PC-3 (cell line): Measurements from ENCODE around the gene RNF208. TPM values are rescaled to one million over a fixed set of nuclear protein-coding genes. Genes with fewer than 3 reads are reported as not detected.

Experiments
- ATAC-seq: fragments of 200-7000 bp; cut with Tn5 transposase; 2 replicates; pipeline ENCODE4 v1.9.1; 2020; ENCODE audit warnings: mild to moderate bottlenecking, moderate library complexity
- BruUV-seq: library from RNA; stranded (reverse); fragments of 400-500 nt; replicated peaks from 2 replicates; lab custom pipeline; 2021; lab: Mats Ljungman, UMichigan
- CTCF ChIA-PET: fragments of 300-600 bp; sonication (Branson Sonifier 250); formaldehyde crosslinking; loops from one replicate; lab custom pipeline; 2022; ENCODE audit warnings: antibody characterized with exemption; lab: Charles Lee
- POLR2A ChIA-PET: fragments of 300-600 bp; sonication (Branson Sonifier 250); formaldehyde crosslinking; loops from one replicate; lab custom pipeline; 2022; ENCODE audit warnings: antibody characterized with exemption; ENCODE audit not compliant: unreplicated experiment; lab: Charles Lee
- DNase-seq: peaks from one replicate; pipeline ENCODE4 v3.0.0-alpha.2; 2015
- H2AFZ ChIP-seq: fragments of 300-600 bp; sonication (generic); 2 replicates; pipeline ENCODE4 v1.6.0; 2016; ENCODE audit warnings: antibody characterized with exemption, low read length
- H3F3A ChIP-seq: fragments of 300-600 bp; sonication (generic); one replicate; pipeline ENCODE4 v1.6.0; 2017; ENCODE audit warnings: antibody characterized with exemption, low read length, control low read depth, mild to moderate bottlenecking; ENCODE audit not compliant: unreplicated experiment
- H3K27ac ChIP-seq: fragments of 300-600 bp; sonication (generic); 2 replicates; pipeline ENCODE4 v1.5.1; 2016; ENCODE audit warnings: mild to moderate bottlenecking, low read length
- H3K27me3 ChIP-seq: fragments of 300-600 bp; sonication (generic); 2 replicates; pipeline ENCODE4 v1.6.1; 2016; ENCODE audit warnings: low read length, mixed read lengths
- H3K36me3 ChIP-seq: fragments of 300-600 bp; sonication (generic); 2 replicates; pipeline ENCODE4 v1.6.1; 2016; ENCODE audit warnings: low read depth, mixed run types, low read length, mixed read lengths
- H3K4me1 ChIP-seq: fragments of 300-600 bp; sonication (generic); 2 replicates; pipeline ENCODE4 v1.5.1; 2016; ENCODE audit warnings: low read length; ENCODE audit not compliant: insufficient read depth
- H3K4me2 ChIP-seq: fragments of 300-600 bp; sonication (generic); 2 replicates; pipeline ENCODE4 v1.6.0; 2016; ENCODE audit warnings: low read length
- H3K4me3 ChIP-seq: fragments of 300-600 bp; sonication (generic); 2 replicates; pipeline ENCODE4 v1.5.1; 2016; ENCODE audit warnings: mild to moderate bottlenecking, low read length, mixed read lengths
- H3K79me2 ChIP-seq: fragments of 300-600 bp; sonication (generic); 2 replicates; pipeline ENCODE4 v1.6.1; 2017; ENCODE audit warnings: low read length, mixed read lengths
- H3K9ac ChIP-seq: fragments of 300-600 bp; sonication (generic); 2 replicates; pipeline ENCODE4 v1.6.0; 2016; ENCODE audit warnings: mild to moderate bottlenecking, low read length
- H3K9me2 ChIP-seq: fragments of 300-600 bp; sonication (generic); replicated peaks from 2 replicates; pipeline ENCODE4 v1.6.1; 2016; ENCODE audit warnings: mixed run types, low read length, mixed read lengths
- H3K9me3 ChIP-seq: fragments of 300-600 bp; sonication (generic); 2 replicates; pipeline ENCODE4 v1.6.1; 2016; ENCODE audit warnings: low read length, mixed read lengths
- H4K20me1 ChIP-seq: fragments of 300-600 bp; sonication (generic); 2 replicates; pipeline ENCODE4 v1.6.1; 2016; ENCODE audit warnings: low read length, mixed read lengths
- CTCF ChIP-seq: fragments of 300-600 bp; sonication (generic); conservative IDR thresholded peaks from 2 replicates; pipeline ENCODE4 v1.5.1; 2017; ENCODE audit warnings: antibody characterized with exemption, low read depth, mild to moderate bottlenecking, low read length
- EZH2 ChIP-seq: fragments of 300-600 bp; sonication (generic); IDR thresholded peaks from one replicate; pipeline ENCODE4 v1.6.1; 2017; ENCODE audit warnings: antibody characterized with exemption, mild to moderate bottlenecking, low read length; ENCODE audit not compliant: unreplicated experiment
- EZH2phosphoT487 ChIP-seq: fragments of 300-600 bp; sonication (generic); IDR thresholded peaks from 2 replicates; pipeline ENCODE4 v1.6.1; 2018; ENCODE audit warnings: mild to moderate bottlenecking, antibody characterized with exemption, low read length, borderline replicate concordance
- intact Hi-C: fragments of 100-400 bp; cut with micrococcal nuclease; formaldehyde crosslinking; loops from 2 replicates; pipeline ENCODE4 v1.9.0; 2023
- total RNA-seq: library from RNA; depleted of rRNA; stranded (reverse); fragments of >200 nt; gene quantifications from 2 replicates; pipeline ENCODE4 v1.2.3, GENCODE V29; 2014

RNF208 gene
- total RNA-seq, 1 experiment from 2014 or later, result 1.7 TPM

- BruUV-seq, result no TSS peak
- no peak overlapping the region for H3K27ac ChIP-seq
- no peaks in the 10 kb centered on the region for H3K9me3 ChIP-seq
- H3F3A ChIP-seq, result no peaks in the 10 kb centered on the region
- no peak for TF ChIP-seq EZH2phosphoT487
- TF ChIP-seq EZH2, result no peak
- no peak for TF ChIP-seq CTCF
- H3K27me3 ChIP-seq, result no peaks in the 10 kb centered on the region
- H3K36me3 ChIP-seq, result no peaks in the 10 kb centered on the region
- H3K9ac ChIP-seq, result no peak overlapping the region
- ATAC-seq (no peak), DNase-seq (no peak)
- no peaks in the 10 kb centered on the region for H3K79me2 ChIP-seq
- H3K9me2 ChIP-seq, result no peaks in the 10 kb centered on the region
- no peak overlapping the region for H3K4me3 ChIP-seq
- peaks cover 24% of the 10 kb centered on the region for H3K4me1 ChIP-seq
- no peaks in the 10 kb centered on the region for H4K20me1 ChIP-seq
- CTCF ChIA-PET, result no interaction called here
- no peak overlapping the region for H2AFZ ChIP-seq
- POLR2A ChIA-PET, result no interaction called here
- no peak overlapping the region for H3K4me2 ChIP-seq
- intact Hi-C loops, result no loop called here
These were observed 6.6 kb downstream of the RNF208 start for GRCh38 chr9:137215196-137215986.

GRCh38 chr9:137214620-137215019 is 7.4 kb downstream of the RNF208 start:
- POLR2A ChIA-PET, result no interaction called here
- Histone ChIP-seq H3K4me1 (peaks cover 24% of the 10 kb centered on the region), H3K4me3 (no peak overlapping the region), H3K36me3 (no peaks in the 10 kb centered on the region), H3K27me3 (no peaks in the 10 kb centered on the region), H4K20me1 (no peaks in the 10 kb centered on the region), H3F3A (no peaks in the 10 kb centered on the region), H3K27ac (no peak overlapping the region), H3K9me3 (no peaks in the 10 kb centered on the region), H2AFZ (no peak overlapping the region), H3K79me2 (no peaks in the 10 kb centered on the region), H3K4me2 (no peak overlapping the region), H3K9me2 (no peaks in the 10 kb centered on the region), H3K9ac (no peak overlapping the region)
- TF ChIP-seq EZH2phosphoT487, result no peak
- no peak for TF ChIP-seq EZH2
- no peak for TF ChIP-seq CTCF
- ATAC-seq (no peak), DNase-seq (no peak)
- intact Hi-C loops, result no loop called here
- BruUV-seq, result no TSS peak
- CTCF ChIA-PET, result no interaction called here
